Activated naive CD4-positive, alpha-beta T cell treated with anti-CD3 and anti-CD28 coated beads for 36 hours (primary cell): Measurements from ENCODE around the gene CTTNBP2. TPM values are rescaled to one million over a fixed set of nuclear protein-coding genes. Genes with fewer than 3 reads are reported as not detected.

Experiments
- CTCF ChIA-PET: fragments of 350-600 bp; sonication (Branson Sonifier 250); formaldehyde crosslinking; loops from one replicate; lab custom pipeline; 2021; ENCODE audit warnings: antibody characterized with exemption; lab: Charles Lee
- DNase-seq: peaks from one replicate; pipeline ENCODE4 v3.0.0-alpha.2; 2020
- H3K27ac Mint-ChIP-seq: one replicate; pipeline ENCODE4 v1.8.0; 2021; ENCODE audit warnings: mild to moderate bottlenecking, mixed read lengths
- H3K27me3 Mint-ChIP-seq: one replicate; pipeline ENCODE4 v1.8.0; 2021; ENCODE audit warnings: low read depth, mixed read lengths
- H3K36me3 Mint-ChIP-seq: one replicate; pipeline ENCODE4 v1.8.0; 2021; ENCODE audit warnings: low read depth, mixed read lengths
- H3K4me1 Mint-ChIP-seq: one replicate; pipeline ENCODE4 v1.8.0; 2021; ENCODE audit warnings: low read depth, mixed read lengths
- H3K4me3 Mint-ChIP-seq: one replicate; pipeline ENCODE4 v1.8.0; 2021; ENCODE audit warnings: mild to moderate bottlenecking, moderate library complexity, mixed read lengths
- H3K9me3 Mint-ChIP-seq: one replicate; pipeline ENCODE4 v1.8.0; 2021; ENCODE audit warnings: mixed read lengths
- intact Hi-C: fragments of 100-400 bp; cut with micrococcal nuclease; formaldehyde crosslinking; loops from one replicate; pipeline ENCODE4 v1.15.1; 2023
- total RNA-seq, 2 experiments: library from RNA; stranded (reverse); gene quantifications; one replicate each; pipeline ENCODE4 v1.2.3, GENCODE V29; 2021

CTTNBP2 gene
- total RNA-seq, 2 experiments from 2014 or later = not detected

DNA sequence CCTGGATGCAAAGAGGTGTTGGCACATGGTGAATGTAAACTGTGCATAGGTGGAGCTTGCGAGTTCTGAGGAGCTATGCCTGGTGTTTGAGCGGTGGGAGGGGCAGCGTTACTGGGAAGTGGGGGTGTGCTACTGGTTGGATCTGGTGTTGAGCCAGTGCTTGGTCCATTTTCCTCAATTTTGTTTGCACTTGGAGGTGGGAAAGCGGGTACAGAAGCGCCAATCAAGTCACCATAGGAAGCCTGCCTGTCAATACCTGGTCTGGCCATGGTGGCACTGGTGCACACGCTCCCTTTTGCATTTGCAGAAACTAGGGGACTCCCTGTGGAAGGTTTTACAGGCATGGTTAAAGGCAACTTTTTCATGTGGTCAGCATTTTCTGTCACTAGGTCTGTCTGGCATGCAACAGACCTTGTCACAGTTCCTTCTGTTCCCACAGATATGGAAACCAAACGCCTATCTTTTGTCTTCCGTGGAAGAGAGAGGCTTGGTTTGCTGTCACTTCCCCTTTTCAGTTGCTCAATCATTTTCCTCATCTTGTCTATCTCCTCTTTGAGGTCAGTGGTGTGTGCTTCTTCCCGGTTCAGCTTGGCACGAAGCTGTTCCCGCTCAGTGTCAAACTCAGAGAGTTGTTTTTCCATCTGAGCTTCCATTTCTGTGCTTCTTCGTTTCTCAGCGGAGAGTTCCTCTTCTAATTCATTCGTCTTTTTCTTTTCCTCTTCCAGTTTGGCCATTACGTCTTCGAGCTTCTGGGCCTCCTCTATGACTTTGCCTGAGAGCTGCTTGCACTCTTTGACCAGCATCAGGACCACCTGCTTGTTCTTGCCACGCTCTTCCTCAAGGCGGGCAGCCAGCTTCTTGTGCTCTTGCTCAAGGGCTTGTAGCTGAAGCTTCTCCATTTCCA lies 81.1 kb downstream of the CTTNBP2 start:
- intact Hi-C loops = no loop called here
- H3K36me3 Mint-ChIP-seq = no peaks in the 10 kb centered on the region
- no peaks in the 10 kb centered on the region for H3K9me3 Mint-ChIP-seq
- no peak overlapping the region for H3K27ac Mint-ChIP-seq
- no peaks in the 10 kb centered on the region for H3K4me1 Mint-ChIP-seq
- H3K4me3 Mint-ChIP-seq = no peak overlapping the region
- no peaks in the 10 kb centered on the region for H3K27me3 Mint-ChIP-seq
- no peak for DNase-seq
- CTCF ChIA-PET = interaction anchor here (1.2 kb wide), 1 partner anchor 13 kb away, joined by 4 read pairs; no protein-coding TSS in a partner anchor

DNA sequence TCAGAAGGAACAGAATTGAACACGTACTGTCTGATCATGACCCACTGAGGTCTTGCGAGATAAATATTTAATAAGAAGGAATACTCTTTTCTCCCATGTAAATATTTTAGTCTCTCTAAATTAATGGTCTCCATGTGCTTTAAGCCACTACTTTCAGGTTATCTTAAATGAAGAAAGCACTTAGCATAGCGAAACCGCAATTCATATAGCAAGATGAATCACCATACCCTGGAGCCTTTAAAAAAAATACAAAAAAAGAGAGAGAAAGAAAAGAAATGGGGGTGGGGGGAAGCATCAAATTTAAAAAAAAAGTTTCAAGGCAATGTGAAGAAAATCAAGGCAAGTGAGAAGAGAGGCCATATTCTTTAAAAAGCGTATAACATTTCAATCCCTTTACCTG lies 82.5 kb downstream of the CTTNBP2 start:
- H3K36me3 Mint-ChIP-seq = no peaks in the 10 kb centered on the region
- no peaks in the 10 kb centered on the region for H3K4me1 Mint-ChIP-seq
- no peak for DNase-seq
- H3K9me3 Mint-ChIP-seq = no peaks in the 10 kb centered on the region
- no peak overlapping the region for H3K27ac Mint-ChIP-seq
- H3K4me3 Mint-ChIP-seq = no peak overlapping the region
- CTCF ChIA-PET = no interaction called here
- intact Hi-C loops = no loop called here
- no peaks in the 10 kb centered on the region for H3K27me3 Mint-ChIP-seq

DNA sequence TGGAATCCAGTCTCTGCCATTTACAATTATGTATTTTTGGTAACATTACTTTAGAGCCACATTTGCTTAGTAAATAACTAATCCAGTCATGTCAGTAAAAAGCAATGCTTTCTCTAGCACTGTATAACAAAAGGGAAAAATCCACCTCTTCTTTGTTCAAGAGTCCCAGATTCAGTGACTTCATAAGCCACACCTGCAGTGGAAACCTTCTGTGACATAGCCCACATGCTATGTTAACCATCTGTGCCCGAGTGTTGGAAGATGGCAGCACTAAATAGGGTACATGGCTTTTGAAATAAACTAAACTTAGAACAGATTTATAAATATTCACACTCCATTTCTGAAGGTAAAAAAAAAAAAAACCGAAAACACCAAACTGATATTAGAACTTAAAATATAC lies 83.0 kb downstream of the CTTNBP2 start:
- Mint-ChIP-seq H3K4me3 (no peak overlapping the region), H3K27me3 (no peaks in the 10 kb centered on the region), H3K36me3 (no peaks in the 10 kb centered on the region), H3K4me1 (no peaks in the 10 kb centered on the region), H3K27ac (no peak overlapping the region), H3K9me3 (no peaks in the 10 kb centered on the region)
- CTCF ChIA-PET = no interaction called here
- no peak for DNase-seq
- intact Hi-C loops = no loop called here

DNA sequence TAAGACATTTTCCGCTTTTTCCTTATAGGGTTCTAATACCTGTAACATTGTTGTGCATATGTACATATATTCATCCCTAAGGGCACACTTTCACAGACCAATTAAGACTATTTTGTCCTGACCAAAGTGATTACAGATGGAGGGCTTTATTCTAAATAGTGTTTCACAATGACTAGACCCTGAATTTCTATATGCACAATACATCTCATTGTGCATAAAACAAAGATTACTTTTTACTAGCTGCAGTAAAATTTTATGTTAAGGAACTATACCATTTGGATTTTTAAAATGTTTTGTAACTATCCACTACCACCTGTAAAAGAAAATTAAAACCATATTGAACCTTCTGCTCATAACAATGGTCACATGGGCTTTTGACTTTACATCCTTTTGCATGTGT lies 87.8 kb downstream of the CTTNBP2 start:
- no peaks in the 10 kb centered on the region for H3K4me1 Mint-ChIP-seq
- intact Hi-C loops = no loop called here
- no peak overlapping the region for H3K4me3 Mint-ChIP-seq
- DNase-seq = no peak
- CTCF ChIA-PET = no interaction called here
- no peaks in the 10 kb centered on the region for H3K36me3 Mint-ChIP-seq
- H3K27me3 Mint-ChIP-seq = no peaks in the 10 kb centered on the region
- H3K9me3 Mint-ChIP-seq = no peaks in the 10 kb centered on the region
- H3K27ac Mint-ChIP-seq = no peak overlapping the region

DNA sequence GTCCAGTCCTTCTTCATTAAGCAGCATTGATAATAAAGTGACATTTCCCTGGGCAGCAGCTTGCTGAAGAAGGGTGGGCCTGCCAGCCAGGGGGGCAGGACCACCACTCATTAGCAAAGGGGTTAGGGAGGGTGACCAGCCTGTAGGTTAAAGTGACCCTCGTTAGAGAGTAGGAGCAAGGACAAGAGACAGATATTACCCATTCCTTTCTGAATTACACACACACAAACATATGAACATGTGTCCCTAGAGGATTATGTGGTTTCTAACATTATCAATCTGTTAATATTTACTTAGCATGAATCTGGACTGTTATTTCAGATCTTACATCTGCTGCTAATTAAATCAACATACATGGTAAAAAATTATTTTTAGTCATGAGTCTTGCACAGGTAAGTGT lies 88.9 kb downstream of the CTTNBP2 start:
- intact Hi-C loops = no loop called here
- CTCF ChIA-PET = no interaction called here
- Mint-ChIP-seq H3K4me1 (no peaks in the 10 kb centered on the region), H3K4me3 (no peak overlapping the region), H3K27me3 (no peaks in the 10 kb centered on the region), H3K27ac (no peak overlapping the region), H3K9me3 (no peaks in the 10 kb centered on the region), H3K36me3 (no peaks in the 10 kb centered on the region)
- DNase-seq = no peak

DNA sequence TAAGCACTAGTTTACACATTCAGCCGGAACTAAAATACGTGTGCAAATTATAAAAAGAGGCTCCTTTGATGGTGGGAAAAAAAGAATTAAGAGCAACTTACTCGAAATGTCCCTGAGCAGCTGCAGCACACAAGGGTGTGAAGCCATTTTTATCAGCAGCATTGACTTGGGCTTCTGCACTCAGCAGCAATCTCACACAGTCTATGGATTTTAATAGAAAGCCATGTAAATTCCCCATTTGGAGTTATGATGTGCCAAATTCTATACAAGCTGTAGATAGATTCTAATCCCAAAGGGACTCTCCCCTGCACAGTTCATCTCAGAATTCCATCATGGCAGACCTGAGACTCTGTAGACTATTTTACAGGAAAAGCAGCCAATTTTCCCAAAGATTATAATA lies 90.5 kb downstream of the CTTNBP2 start:
- no peaks in the 10 kb centered on the region for H3K27me3 Mint-ChIP-seq
- H3K4me3 Mint-ChIP-seq = no peak overlapping the region
- H3K4me1 Mint-ChIP-seq = no peaks in the 10 kb centered on the region
- no peaks in the 10 kb centered on the region for H3K36me3 Mint-ChIP-seq
- no peak overlapping the region for H3K27ac Mint-ChIP-seq
- DNase-seq = no peak
- H3K9me3 Mint-ChIP-seq = no peaks in the 10 kb centered on the region
- CTCF ChIA-PET = no interaction called here
- intact Hi-C loops = no loop called here

DNA sequence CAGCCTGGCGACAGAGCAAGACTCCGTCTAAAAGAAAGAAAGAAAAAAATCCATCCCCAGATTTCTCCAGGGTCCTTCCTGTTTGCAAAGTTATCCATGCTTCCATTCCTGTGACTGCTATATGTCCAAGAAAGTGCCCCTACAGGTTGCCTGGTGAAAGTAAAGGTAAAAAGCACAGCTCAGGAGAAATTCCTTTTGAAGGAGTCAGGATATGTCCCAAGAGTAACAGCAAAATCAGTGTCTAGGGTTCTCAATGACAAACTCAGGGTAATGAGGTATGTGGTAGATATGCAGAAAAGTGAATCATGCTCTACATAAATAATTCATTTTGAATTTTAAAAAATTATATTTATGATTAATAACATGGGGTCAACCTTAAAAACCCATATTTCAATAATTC lies 91.5 kb downstream of the CTTNBP2 start:
- no peaks in the 10 kb centered on the region for H3K27me3 Mint-ChIP-seq

DNA sequence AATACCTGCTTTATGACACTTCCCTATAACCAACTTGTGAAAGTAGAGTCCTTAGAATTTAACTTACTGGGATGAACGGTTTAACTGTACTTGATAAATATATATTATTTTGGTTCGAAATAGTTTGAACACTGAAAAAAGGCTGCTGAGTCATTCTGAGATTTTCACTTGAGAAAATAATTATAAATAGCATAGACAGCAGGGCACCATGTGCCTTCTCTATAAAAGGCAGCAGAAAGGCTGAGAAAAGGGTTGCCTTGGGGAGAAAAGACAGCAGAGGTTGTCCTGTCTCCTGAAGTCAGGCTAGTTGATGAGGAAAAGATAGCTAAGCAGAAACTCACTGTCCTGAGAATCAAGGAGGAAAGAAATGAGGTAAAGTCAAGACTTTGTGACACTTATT lies 92.4 kb downstream of the CTTNBP2 start:
- H3K4me1 Mint-ChIP-seq = no peaks in the 10 kb centered on the region
- intact Hi-C loops = no loop called here
- H3K27ac Mint-ChIP-seq = no peak overlapping the region
- H3K27me3 Mint-ChIP-seq = no peaks in the 10 kb centered on the region
- H3K36me3 Mint-ChIP-seq = no peaks in the 10 kb centered on the region
- H3K9me3 Mint-ChIP-seq = no peaks in the 10 kb centered on the region
- CTCF ChIA-PET = no interaction called here
- no peak overlapping the region for H3K4me3 Mint-ChIP-seq
- no peak for DNase-seq

More for the DNA sequence above, 91.5 kb downstream of the CTTNBP2 start:
- CTCF ChIA-PET = no interaction called here
- no peak overlapping the region for H3K4me3 Mint-ChIP-seq
- no peaks in the 10 kb centered on the region for H3K4me1 Mint-ChIP-seq
- no peak overlapping the region for H3K27ac Mint-ChIP-seq
- no peaks in the 10 kb centered on the region for H3K36me3 Mint-ChIP-seq
- no peak for DNase-seq
- H3K9me3 Mint-ChIP-seq = no peaks in the 10 kb centered on the region
- intact Hi-C loops = no loop called here

DNA sequence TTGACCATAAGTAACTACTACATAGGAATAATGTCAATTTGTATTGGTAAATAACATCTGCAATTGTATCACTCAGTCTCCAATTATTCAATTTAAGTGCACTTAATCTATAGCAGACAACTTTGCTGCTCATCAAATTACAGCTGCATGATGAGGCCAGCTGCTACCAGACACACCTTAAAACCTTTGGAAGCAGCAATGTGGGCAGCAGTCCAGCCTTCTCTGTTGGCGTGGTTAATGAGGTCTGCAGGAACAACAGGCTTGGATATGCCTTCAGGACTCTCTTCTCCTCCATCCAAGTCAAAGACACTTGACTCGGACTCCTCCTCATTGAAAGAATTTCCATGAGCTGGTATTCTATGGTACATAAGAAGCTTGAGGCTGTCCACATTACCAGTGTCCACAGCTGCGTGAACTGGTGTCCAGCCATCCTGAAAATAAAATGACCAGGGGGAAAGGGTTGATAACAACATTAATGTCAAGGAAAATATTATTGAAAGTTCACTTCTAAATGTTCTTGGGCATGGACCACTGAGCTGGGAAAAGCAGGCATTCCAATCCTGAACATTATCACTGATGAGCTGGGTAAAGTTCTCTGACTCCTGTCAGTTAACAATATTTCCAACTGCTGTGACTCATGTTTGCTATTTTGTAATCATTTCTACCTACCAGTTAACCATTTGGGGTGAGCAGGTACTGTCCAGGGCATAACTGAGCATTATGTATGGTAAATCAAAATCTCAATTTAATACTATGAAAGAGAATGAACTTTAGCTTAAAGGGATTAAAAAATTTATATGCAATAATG lies 95.7 kb downstream of the CTTNBP2 start:
- Mint-ChIP-seq H3K27ac (no peak overlapping the region), H3K4me3 (no peak overlapping the region), H3K4me1 (no peaks in the 10 kb centered on the region), H3K36me3 (no peaks in the 10 kb centered on the region), H3K27me3 (peaks cover 1% of the 10 kb centered on the region), H3K9me3 (no peaks in the 10 kb centered on the region)
- intact Hi-C loops = no loop called here
- CTCF ChIA-PET = no interaction called here
- no peak for DNase-seq

DNA sequence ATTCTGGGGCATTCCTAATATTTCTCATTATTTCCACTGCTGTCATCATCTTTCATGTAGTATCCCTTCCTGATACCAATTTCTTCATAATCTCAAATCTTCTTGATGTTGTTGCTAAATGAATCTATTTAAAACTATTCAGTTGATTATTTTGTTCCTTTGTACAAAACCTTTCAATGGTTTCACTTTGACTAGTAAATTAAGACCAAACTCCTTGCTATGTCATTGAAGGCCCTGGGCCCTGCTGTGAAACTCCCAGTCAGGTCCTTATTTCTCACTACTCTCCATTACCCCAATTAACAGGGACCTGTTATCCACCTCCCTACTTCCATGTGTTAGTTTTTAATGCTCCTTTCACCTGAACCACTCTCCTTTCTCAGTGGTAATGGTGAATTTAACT lies 97.0 kb downstream of the CTTNBP2 start:
- Mint-ChIP-seq H3K27me3 (peaks cover 11% of the 10 kb centered on the region), H3K4me3 (no peak overlapping the region), H3K27ac (no peak overlapping the region), H3K9me3 (no peaks in the 10 kb centered on the region), H3K36me3 (no peaks in the 10 kb centered on the region), H3K4me1 (no peaks in the 10 kb centered on the region)
- no peak for DNase-seq
- intact Hi-C loops = no loop called here
- CTCF ChIA-PET = interaction anchor here (0.6 kb wide), 2 partner anchors 183 to 564 kb away, joined by 3 to 4 read pairs; no protein-coding TSS in a partner anchor

DNA sequence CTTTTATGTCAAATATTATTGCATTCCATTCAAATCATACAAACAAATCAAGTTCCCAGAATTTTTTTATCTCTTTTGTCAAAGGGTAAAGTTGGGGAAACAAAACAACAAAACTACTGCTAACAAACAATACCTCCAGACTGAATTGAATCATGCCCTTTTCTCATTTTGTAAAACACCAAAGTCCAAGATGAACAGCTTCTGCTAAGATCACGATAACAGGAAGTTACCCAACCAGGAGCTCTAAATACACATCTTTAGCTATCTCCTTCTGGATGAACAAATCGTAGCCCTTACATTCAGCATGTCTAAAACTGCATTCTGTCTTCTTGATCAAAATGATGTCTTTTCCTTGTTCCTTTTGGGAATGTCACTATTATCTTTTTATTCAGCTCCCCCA lies 97.4 kb downstream of the CTTNBP2 start:
- Mint-ChIP-seq H3K27me3 (peaks cover 13% of the 10 kb centered on the region), H3K4me1 (no peaks in the 10 kb centered on the region), H3K9me3 (no peaks in the 10 kb centered on the region), H3K36me3 (no peaks in the 10 kb centered on the region), H3K27ac (no peak overlapping the region), H3K4me3 (no peak overlapping the region)
- intact Hi-C loops = no loop called here
- no peak for DNase-seq
- CTCF ChIA-PET = no interaction called here

DNA sequence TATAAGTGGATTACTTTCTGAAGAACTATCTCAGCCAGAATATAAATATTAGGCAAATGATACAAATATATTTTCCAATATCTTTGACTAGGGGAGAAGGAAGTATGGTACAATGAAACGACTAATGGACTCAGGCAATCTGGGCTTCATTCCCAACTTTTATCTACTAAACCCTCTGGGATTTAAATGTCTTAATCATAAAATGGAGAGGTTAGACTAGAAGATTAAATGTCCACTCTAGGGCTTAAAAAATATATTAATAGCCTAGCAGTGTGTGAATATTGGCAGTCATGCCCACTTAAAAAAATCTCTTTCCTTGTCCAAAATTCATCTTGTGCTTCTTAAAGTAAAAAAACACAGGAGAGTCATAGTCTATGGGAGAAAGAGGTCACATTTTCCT lies 98.3 kb downstream of the CTTNBP2 start:
- DNase-seq = no peak
- Mint-ChIP-seq H3K9me3 (no peaks in the 10 kb centered on the region), H3K4me1 (no peaks in the 10 kb centered on the region), H3K4me3 (no peak overlapping the region), H3K36me3 (no peaks in the 10 kb centered on the region), H3K27ac (no peak overlapping the region), H3K27me3 (peaks cover 16% of the 10 kb centered on the region)
- intact Hi-C loops = no loop called here
- CTCF ChIA-PET = no interaction called here

DNA sequence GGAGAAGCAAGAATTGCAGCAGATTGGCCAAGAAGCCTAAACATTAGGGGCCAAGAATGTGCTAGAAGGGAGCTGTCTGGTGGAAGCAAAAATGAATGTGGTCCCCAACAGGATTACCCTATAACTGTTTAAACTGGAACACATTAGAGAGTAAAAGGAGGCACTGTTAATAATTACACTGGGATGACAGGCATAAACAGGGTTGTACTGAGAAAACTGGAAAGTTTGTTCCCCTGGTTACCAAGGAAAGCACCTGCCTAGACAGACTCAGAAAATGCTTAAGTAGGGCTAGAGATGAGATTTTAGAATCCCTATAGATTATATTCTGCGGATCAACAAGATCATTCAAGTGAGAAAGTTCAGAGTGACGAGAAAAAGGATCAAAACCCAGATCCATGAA lies 100.8 kb downstream of the CTTNBP2 start:
- no peak for DNase-seq

More for the DNA sequence above, 100.8 kb downstream of the CTTNBP2 start:
- Mint-ChIP-seq H3K27me3 (peaks cover 18% of the 10 kb centered on the region), H3K9me3 (no peaks in the 10 kb centered on the region), H3K4me3 (no peak overlapping the region), H3K27ac (no peak overlapping the region), H3K36me3 (no peaks in the 10 kb centered on the region), H3K4me1 (no peaks in the 10 kb centered on the region)
- intact Hi-C loops = no loop called here
- CTCF ChIA-PET = no interaction called here
